Measurements from ENCODE around the gene NCOR1.
"Not testable (repeated sequence)": the region's sequence is repeated elsewhere in the genome, so short reads cannot be mapped to it uniquely, and the experiment has no call there.

NCOR1 gene

DNA sequence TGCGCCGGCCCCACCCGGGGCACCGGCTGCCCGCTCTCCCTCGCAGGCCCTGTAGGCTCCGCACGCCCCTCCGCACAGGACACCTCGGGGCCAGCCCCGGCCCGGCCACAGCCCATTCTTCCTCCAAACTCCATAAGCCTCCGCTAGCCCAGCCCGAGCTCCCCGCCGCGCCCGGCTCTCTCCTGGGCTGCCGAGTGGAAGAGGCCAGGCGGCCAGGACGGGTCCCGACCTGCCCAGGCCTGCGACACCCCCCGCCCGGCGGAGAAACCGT, 397 bp downstream of the NCOR1 start:
- TF ChIP-seq ELF4 (IDR thresholded peaks at IDR 0.05) (no peak), FOXK2 (IDR thresholded peaks at IDR 0.05) (no peak), SUZ12 (IDR thresholded peaks at IDR 0.05) (no peak), L3MBTL2 (conservative IDR thresholded peaks at IDR 0.05) (no peak), ZNF384 (IDR thresholded peaks at IDR 0.05) (no peak), ARNT (IDR thresholded peaks at IDR 0.05) (no peak), FOXM1 (IDR thresholded peaks at IDR 0.05; ENCODE audit: borderline replicate concordance) (no peak), HDGF (IDR thresholded peaks at IDR 0.05; ENCODE audit: borderline replicate concordance) (no peak), TARDBP (IDR thresholded peaks at IDR 0.05) (no peak), LEF1 (IDR thresholded peaks at IDR 0.05; ENCODE audit: borderline replicate concordance) (no peak), SP1 (IDR thresholded peaks at IDR 0.05) (no peak)
- DNase-seq (ENCODE audit: extremely low spot score) = peak; percentile 43
- POLR2A ChIA-PET = interaction anchor here (0.5 to 5.7 kb wide), 32 partner anchors 9 to 222 kb away, joined by 3 to 86 read pairs (median 5); partner anchors contain the start of genes CENPV, TTC19, UBB and ZSWIM7
- CTCF ChIA-PET = interaction anchor here (0.6 to 1.0 kb wide), 2 partner anchors 71 to 132 kb away, joined by 3 read pairs; no protein-coding TSS in a partner anchor

DNA sequence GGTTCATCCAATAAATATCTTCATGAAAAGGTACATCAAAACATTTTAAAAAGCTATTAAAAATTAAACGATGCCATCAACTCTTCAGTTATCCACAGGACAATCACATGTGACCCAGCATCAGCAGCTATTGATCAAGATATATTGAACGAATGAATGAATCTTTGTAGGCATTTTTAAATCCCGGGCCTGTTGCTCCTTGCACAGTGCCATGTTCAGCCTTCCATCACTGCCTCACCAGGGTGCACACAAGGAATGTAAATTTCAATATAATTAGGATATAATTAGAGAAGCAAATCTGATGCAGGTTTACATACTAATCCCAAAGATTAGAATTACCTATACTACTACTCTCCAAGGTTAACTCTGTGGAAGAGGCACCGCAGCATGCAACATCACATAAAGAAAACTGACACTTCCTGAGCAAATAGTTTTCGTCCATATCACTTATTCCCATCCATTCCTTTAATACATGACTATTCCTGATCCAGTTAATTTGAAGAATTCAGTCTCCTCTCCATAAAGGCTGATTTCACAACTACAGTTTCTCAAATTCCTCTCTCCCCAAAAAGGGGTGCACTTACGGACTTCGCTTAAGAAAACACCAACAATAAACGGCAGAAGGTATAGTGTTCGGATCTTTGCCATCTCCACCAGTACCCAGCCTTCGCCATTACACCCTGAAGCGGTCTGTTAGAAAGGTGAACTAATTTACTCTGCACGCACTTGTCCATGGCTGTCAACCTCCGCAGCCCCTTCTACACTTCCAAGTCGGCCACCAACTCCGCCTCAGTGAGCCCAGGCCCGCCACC, 938 bp downstream of the NCOR1 start:
- ChIA-PET CTCF (interaction anchor here (0.6 to 1.4 kb wide), 5 partner anchors 64 to 132 kb away, joined by 3 read pairs; no protein-coding TSS in a partner anchor), POLR2A (interaction anchor here (0.9 to 5.7 kb wide), 22 partner anchors 10 to 224 kb away, joined by 3 to 86 read pairs (median 6); partner anchors contain the start of genes TTC19, UBB and ZSWIM7)
- DNase-seq (ENCODE audit: extremely low spot score) = no peak
- TF ChIP-seq, protein P1, sequence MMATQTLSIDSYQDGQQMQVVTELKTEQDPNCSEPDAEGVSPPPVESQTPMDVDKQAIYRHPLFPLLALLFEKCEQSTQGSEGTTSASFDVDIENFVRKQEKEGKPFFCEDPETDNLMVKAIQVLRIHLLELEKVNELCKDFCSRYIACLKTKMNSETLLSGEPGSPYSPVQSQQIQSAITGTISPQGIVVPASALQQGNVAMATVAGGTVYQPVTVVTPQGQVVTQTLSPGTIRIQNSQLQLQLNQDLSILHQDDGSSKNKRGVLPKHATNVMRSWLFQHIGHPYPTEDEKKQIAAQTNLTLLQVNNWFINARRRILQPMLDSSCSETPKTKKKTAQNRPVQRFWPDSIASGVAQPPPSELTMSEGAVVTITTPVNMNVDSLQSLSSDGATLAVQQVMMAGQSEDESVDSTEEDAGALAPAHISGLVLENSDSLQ (IDR thresholded peaks at IDR 0.05) = 0 out of 2 replicates have a peak, but pooled peaks have one; percentile 2
- no peak for TF ChIP-seq SUZ12 (IDR thresholded peaks at IDR 0.05)

DNA sequence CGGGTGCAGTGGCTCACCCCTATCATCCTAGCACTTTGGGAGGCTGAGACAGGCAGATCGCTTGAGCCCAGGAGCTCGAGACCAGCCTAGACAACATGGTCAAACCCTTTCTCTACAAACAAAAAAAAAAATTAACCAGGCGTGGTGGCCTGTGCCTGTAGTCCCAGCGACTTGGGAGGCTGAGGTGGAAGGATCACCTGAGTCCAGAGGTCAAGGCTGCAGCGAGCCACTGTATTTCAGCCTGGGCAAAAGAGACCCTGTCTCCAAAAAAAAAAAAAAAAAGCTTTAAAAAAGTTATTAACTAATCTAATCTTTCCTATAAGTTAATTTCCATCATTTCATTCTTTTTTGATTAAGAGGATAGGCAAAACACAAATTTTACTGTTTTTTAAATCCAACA, 2.5 kb downstream of the NCOR1 start:
- POLR2A ChIA-PET = interaction anchor here (1.0 to 1.3 kb wide), 4 partner anchors 10 to 226 kb away, joined by 3 to 4 read pairs (median 4); partner anchors contain the start of gene TTC19
- DNase-seq (ENCODE audit: extremely low spot score) = no peak
- CTCF ChIA-PET = interaction anchor here (0.6 to 1.4 kb wide), 3 partner anchors 91 to 96 kb away, joined by 3 read pairs; no protein-coding TSS in a partner anchor
- TF ChIP-seq FOXK2 (IDR thresholded peaks at IDR 0.05) = no peak
- TF ChIP-seq HDGF (IDR thresholded peaks at IDR 0.05; ENCODE audit: borderline replicate concordance) = no peak
- no peak for TF ChIP-seq SP1 (IDR thresholded peaks at IDR 0.05)
- TF ChIP-seq, protein P1 (IDR thresholded peaks at IDR 0.05) = no peak
- no peak for TF ChIP-seq LEF1 (IDR thresholded peaks at IDR 0.05; ENCODE audit: borderline replicate concordance)
- no peak for TF ChIP-seq ZNF384 (IDR thresholded peaks at IDR 0.05)
- TF ChIP-seq SUZ12 (IDR thresholded peaks at IDR 0.05) = no peak
- TF ChIP-seq FOXA1 (IDR thresholded peaks at IDR 0.05) = no peak
- no peak for TF ChIP-seq L3MBTL2 (conservative IDR thresholded peaks at IDR 0.05)
- TF ChIP-seq ELF4 (IDR thresholded peaks at IDR 0.05) = no peak
- TF ChIP-seq ARNT (IDR thresholded peaks at IDR 0.05) = no peak
- no peak for TF ChIP-seq TARDBP (IDR thresholded peaks at IDR 0.05)
- no peak for TF ChIP-seq NFRKB (IDR thresholded peaks at IDR 0.05)

DNA sequence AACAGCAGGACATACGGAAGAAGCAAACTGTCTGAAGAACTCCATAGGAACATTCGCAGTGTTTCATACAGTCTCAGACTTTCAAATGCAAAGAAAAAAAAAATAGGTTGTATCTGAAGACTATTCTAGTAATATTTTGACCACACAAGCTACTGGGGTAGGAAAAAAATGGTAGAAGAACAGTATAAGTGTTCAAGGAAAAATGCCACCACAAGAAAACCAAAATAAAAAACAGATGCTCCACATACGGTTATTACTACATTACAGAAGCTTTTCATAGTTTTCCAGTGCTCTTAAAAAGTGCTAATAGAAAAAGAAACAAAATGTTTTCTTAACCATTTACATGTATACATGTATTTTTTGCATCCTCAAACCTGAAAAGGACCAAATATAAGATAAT, 3.7 kb downstream of the NCOR1 start:
- no peak for TF ChIP-seq BHLHE40 (IDR thresholded peaks at IDR 0.05; ENCODE audit: borderline replicate concordance)
- TF ChIP-seq LEF1 (IDR thresholded peaks at IDR 0.05; ENCODE audit: borderline replicate concordance) = no peak
- no peak for TF ChIP-seq FOXK2 (IDR thresholded peaks at IDR 0.05)
- TF ChIP-seq HDGF (IDR thresholded peaks at IDR 0.05; ENCODE audit: borderline replicate concordance) = no peak
- CTCF ChIA-PET = interaction anchor here (0.5 kb wide), 2 partner anchors 42 to 198 kb away, joined by 3 to 6 read pairs; no protein-coding TSS in a partner anchor
- no peak for DNase-seq (ENCODE audit: extremely low spot score)
- POLR2A ChIA-PET = interaction anchor here (1.2 kb wide), 1 partner anchor 12 kb away, joined by 4 read pairs; no protein-coding TSS in a partner anchor

DNA sequence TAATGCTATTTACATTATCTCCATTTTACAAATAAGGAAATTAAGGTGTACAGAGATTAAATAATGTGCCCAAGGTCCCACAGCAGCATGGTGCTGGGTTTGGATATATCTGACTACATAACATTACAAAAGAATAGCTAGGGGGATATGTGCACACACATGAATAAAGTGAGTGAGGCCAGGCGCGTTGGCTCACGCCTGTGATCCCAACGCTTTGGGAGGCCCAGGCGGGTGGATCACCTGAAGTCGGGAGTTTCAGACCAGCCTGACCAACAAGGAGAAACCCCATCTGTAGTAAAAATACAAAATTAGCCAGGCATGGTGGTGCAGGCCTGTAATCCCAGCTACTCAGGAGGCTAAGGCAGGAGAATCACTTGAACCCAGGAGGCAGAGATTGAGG, 10.6 kb downstream of the NCOR1 start:
- CTCF ChIA-PET = interaction anchor here (0.7 kb wide), 1 partner anchor 128 kb away, joined by 3 read pairs; no protein-coding TSS in a partner anchor
- POLR2A ChIA-PET = interaction anchor here (1.3 to 4.8 kb wide), 2 partner anchors 12 to 205 kb away, joined by 3 to 64 read pairs; partner anchors contain the start of genes NCOR1, PIGL, TTC19 and ZSWIM7
- not testable (repeated sequence) for DNase-seq (ENCODE audit: extremely low spot score)

DNA sequence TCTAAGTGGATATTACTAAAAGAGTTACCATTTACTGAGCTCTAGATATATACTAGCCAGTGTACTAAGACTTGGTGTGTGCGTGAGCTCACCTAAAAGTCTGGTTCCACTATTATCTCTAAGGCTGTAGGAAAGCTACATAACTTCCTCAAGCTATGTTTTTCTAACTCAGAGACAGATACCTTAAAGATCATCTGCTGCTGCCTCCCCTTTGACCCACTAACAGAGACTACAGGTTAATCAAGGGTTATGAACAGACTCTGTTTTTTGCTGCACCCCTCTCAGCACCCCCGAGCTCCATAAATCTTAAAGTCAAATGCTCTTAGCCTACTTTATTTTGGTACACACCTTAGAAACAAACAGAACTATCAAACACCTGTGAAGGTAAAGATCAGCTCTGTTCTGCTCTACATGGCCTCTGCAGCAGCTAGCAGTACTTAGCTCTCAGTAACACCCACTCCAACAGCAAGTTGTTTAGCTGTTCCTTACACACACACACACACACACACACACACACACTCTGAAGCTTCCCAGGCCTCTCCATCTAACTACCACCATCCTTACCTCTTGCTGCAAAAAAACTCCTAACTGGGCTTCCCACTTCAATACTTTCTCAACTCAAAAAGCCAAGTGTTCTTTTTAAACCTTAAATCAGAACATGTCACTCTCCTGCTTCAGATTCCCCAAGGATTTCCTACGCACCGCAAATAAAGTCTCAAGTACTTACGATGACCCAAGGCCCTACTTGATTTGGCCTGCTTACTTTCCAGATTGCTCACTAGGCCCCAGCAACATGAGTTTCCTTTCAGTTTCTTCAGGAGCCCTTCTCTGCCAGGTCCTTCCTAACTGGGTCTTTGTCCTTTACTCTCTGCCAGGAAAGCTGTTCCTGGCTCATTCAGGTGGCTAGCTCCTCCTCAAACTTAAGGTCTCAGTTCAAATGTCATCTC, 12.5 kb downstream of the NCOR1 start:
- ChIA-PET POLR2A (interaction anchor here (1.7 to 4.8 kb wide), 2 partner anchors 10 to 14 kb away, joined by 4 to 64 read pairs; partner anchors contain the start of genes NCOR1 and PIGL), CTCF (interaction anchor here (0.6 kb wide), 1 partner anchor 1347 kb away, joined by 3 read pairs; no protein-coding TSS in a partner anchor)
- DNase-seq (ENCODE audit: extremely low spot score) = not testable (repeated sequence)

DNA sequence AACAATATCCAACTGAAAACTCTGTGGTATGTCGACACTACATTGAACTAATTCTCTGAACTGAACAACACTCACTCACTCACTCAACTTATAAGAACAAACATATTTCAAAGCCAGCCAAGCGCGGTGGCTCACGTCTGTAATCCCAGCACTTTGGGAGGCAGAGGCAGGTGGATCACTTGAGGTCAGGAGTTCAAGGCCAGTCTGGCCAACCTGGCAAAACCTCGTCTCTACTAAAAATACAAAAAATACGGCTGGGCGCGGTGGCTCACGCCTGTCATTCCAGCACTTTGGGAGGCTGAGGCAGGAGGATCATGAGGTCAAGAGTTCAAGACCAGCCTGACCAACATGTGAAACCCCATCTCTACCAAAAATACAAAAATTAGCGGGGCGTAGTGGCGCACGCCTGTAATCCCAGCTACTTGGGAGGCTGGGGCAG, 13.6 kb downstream of the NCOR1 start:
- CTCF ChIA-PET; DNase-seq (ENCODE audit: extremely low spot score): not testable (repeated sequence)
- POLR2A ChIA-PET = interaction anchor here (4.5 to 4.8 kb wide), 2 partner anchors 14 to 15 kb away, joined by 31 to 64 read pairs; partner anchors contain the start of genes NCOR1 and PIGL
